H1 (cell line): ENCODE results near the gene G2E3. TPM values are rescaled to one million over a fixed set of nuclear protein-coding genes. Genes with fewer than 3 reads are reported as not detected.

ENCODE experiments used
- CTCF ChIA-PET: fragments of 300-600 bp; sonication (Branson Sonifier 250); formaldehyde crosslinking; loops from one replicate; lab custom pipeline; 2021; ENCODE audit not compliant: partially characterized antibody; lab: Charles Lee
- POLR2A ChIA-PET: fragments of 300-600 bp; sonication (Branson Sonifier 250); formaldehyde crosslinking; loops from one replicate; lab custom pipeline; 2021; ENCODE audit warnings: inconsistent platforms; ENCODE audit not compliant: partially characterized antibody; lab: Charles Lee
- DNase-seq, 2 experiments: peaks; one replicate each; pipeline versions ENCODE4 v3.0.0 to v3.0.0-alpha.2; 2010 to 2022; ENCODE audit warnings: low spot score in 2 of 2, low read depth in 1 of 2, mixed read lengths in 1 of 2
- FAIRE-seq: peaks from 2 replicates; lab custom pipeline; 2011; peaks lifted over from hg19 to GRCh38; lab: Jason Lieb, UNC
- H2AFZ ChIP-seq: 2 replicates; pipeline ENCODE4 v1.8.1; 2012; ENCODE audit warnings: low read length, inconsistent platforms
- H2AK5ac ChIP-seq: 2 replicates; pipeline ENCODE4 v1.6.1; 2013; ENCODE audit warnings: low read depth, low read length
- H2BK120ac ChIP-seq: replicated peaks from 2 replicates; pipeline ENCODE3; 2013; ENCODE audit warnings: low read depth, low read length, inconsistent platforms
- H2BK12ac ChIP-seq: 2 replicates; pipeline ENCODE4 v1.6.1; 2013; ENCODE audit warnings: low read depth, low read length
- H2BK15ac ChIP-seq: 2 replicates; pipeline ENCODE4 v1.6.1; 2013; ENCODE audit warnings: low read length
- H2BK20ac ChIP-seq: 2 replicates; pipeline ENCODE4 v1.6.1; 2013; ENCODE audit warnings: low read length
- H2BK5ac ChIP-seq: 2 replicates; pipeline ENCODE4 v1.6.1; 2013; ENCODE audit warnings: low read depth, low read length
- H3K14ac ChIP-seq: 2 replicates; pipeline ENCODE4 v1.6.1; 2013; ENCODE audit warnings: inconsistent platforms; ENCODE audit not compliant: insufficient read length
- H3K18ac ChIP-seq: 2 replicates; pipeline ENCODE4 v1.6.1; 2013; ENCODE audit warnings: low read length; ENCODE audit errors: extremely low read depth
- H3K23ac ChIP-seq: 2 replicates; pipeline ENCODE4 v1.6.1; 2013; ENCODE audit warnings: inconsistent platforms; ENCODE audit not compliant: insufficient read length
- H3K23me2 ChIP-seq: 2 replicates; pipeline ENCODE4 v1.6.1; 2013; ENCODE audit warnings: low read depth, low read length
- H3K27ac ChIP-seq: 2 replicates; pipeline ENCODE4 v1.6.1; 2011; ENCODE audit warnings: low read depth, low read length, inconsistent platforms
- H3K27me3 ChIP-seq, 4 experiments: replicated peaks in 1 of 4; 1 replicate in 1 of 4; 2 replicates in 3 of 4; pipeline versions ENCODE4 v1.6.1 to v1.8.1; 2011 to 2013; ENCODE audit warnings: low read length in 3 of 4, mild to moderate bottlenecking in 3 of 4, inconsistent platforms in 2 of 4, mixed read lengths in 2 of 4, moderate library complexity in 1 of 4; ENCODE audit not compliant: control insufficient read depth in 3 of 4, insufficient read depth in 3 of 4; ENCODE audit errors: extremely low read depth in 1 of 4
- H3K36me3 ChIP-seq, 4 experiments: 2 replicates each; pipeline versions ENCODE4 v1.6.1 to v1.8.1; 2011 to 2013; ENCODE audit warnings: mild to moderate bottlenecking in 4 of 4, low read length in 3 of 4, moderate library complexity in 2 of 4, control low read depth in 1 of 4, inconsistent platforms in 1 of 4; ENCODE audit not compliant: insufficient read depth in 4 of 4, control insufficient read depth in 2 of 4
- H3K4ac ChIP-seq: replicated peaks from 2 replicates; pipeline ENCODE3; 2013; ENCODE audit warnings: low read length, low read depth, mixed read lengths, inconsistent platforms; ENCODE audit not compliant: insufficient read length
- H3K4me1 ChIP-seq, 4 experiments: replicated peaks in 1 of 4; 1 replicate in 1 of 4; 2 replicates in 3 of 4; pipeline versions ENCODE4 v1.6.1 to v1.8.1; 2011 to 2013; ENCODE audit warnings: low read length in 3 of 4, inconsistent platforms in 2 of 4, mixed read lengths in 1 of 4; ENCODE audit not compliant: insufficient read depth in 4 of 4, control insufficient read depth in 3 of 4
- H3K4me2 ChIP-seq, 2 experiments: 2 replicates each; pipeline versions ENCODE4 v1.6.1 to v1.8.1; 2011 to 2013; ENCODE audit warnings: low read depth in 2 of 2, low read length in 2 of 2, control low read depth in 1 of 2, inconsistent platforms in 1 of 2, mild to moderate bottlenecking in 1 of 2; ENCODE audit not compliant: insufficient read depth in 1 of 2
- H3K4me3 ChIP-seq, 4 experiments: fragments of 200-600, 300-600 bp in 1 of 4; sonication (generic), shearing (Covaris generic), sonication (Bioruptor Twin) in 1 of 4; 2 replicates each; pipeline versions ENCODE4 v1.5.1 to v1.8.1; 2011 to 2016; ENCODE audit warnings: low read length in 4 of 4, low read depth in 3 of 4, control low read depth in 2 of 4, inconsistent platforms in 2 of 4, mild to moderate bottlenecking in 2 of 4, mixed read lengths in 1 of 4, moderate library complexity in 1 of 4; ENCODE audit not compliant: insufficient read depth in 2 of 4; ENCODE audit errors: extremely low read depth in 1 of 4
- H3K56ac ChIP-seq: replicated peaks from 2 replicates; pipeline ENCODE3; 2013; ENCODE audit warnings: low read depth, mild to moderate bottlenecking, mixed read lengths, low read length, inconsistent platforms; ENCODE audit not compliant: insufficient read length
- H3K79me1 ChIP-seq: 2 replicates; pipeline ENCODE4 v1.6.1; 2013; ENCODE audit warnings: low read depth, low read length, control low read depth
- H3K79me2 ChIP-seq, 2 experiments: 2 replicates each; pipeline versions ENCODE4 v1.6.1 to v1.8.1; 2012 to 2013; ENCODE audit warnings: low read length in 2 of 2, mild to moderate bottlenecking in 2 of 2, inconsistent platforms in 1 of 2; ENCODE audit not compliant: insufficient read depth in 2 of 2, control insufficient read depth in 1 of 2
- H3K9ac ChIP-seq, 4 experiments: replicated peaks in 1 of 4; 1 replicate in 1 of 4; 2 replicates in 3 of 4; pipeline versions ENCODE4 v1.6.1 to v1.8.1; 2011 to 2013; ENCODE audit warnings: low read depth in 3 of 4, low read length in 3 of 4, control low read depth in 2 of 4, mild to moderate bottlenecking in 2 of 4, moderate library complexity in 2 of 4, inconsistent platforms in 1 of 4; ENCODE audit errors: extremely low read depth in 1 of 4
- H3K9me3 ChIP-seq, 2 experiments: 2 replicates each; pipeline versions ENCODE4 v1.6.1 to v1.8.1; 2012 to 2013; ENCODE audit warnings: mild to moderate bottlenecking in 2 of 2, moderate library complexity in 2 of 2, control low read depth in 1 of 2, inconsistent platforms in 1 of 2, low read depth in 1 of 2, low read length in 1 of 2, mixed read lengths in 1 of 2; ENCODE audit not compliant: insufficient read depth in 2 of 2
- H4K20me1 ChIP-seq, 2 experiments: replicated peaks in 1 of 2; 2 replicates each; pipeline versions ENCODE3 to v1.8.1; 2011 to 2013; ENCODE audit warnings: inconsistent platforms in 2 of 2, low read length in 2 of 2, mild to moderate bottlenecking in 1 of 2; ENCODE audit not compliant: insufficient read depth in 2 of 2, control insufficient read depth in 1 of 2
- H4K5ac ChIP-seq: 2 replicates; pipeline ENCODE4 v1.6.1; 2013; ENCODE audit warnings: low read length, low read depth, mixed read lengths, inconsistent platforms; ENCODE audit not compliant: insufficient read length
- H4K8ac ChIP-seq: 2 replicates; pipeline ENCODE4 v1.8.0; 2013; ENCODE audit warnings: mild to moderate bottlenecking, moderate library complexity, low read length, inconsistent platforms; ENCODE audit not compliant: insufficient read depth; ENCODE audit errors: extremely low read depth
- H4K91ac ChIP-seq: replicated peaks from 2 replicates; pipeline ENCODE3; 2013; ENCODE audit warnings: low read length, mixed read lengths, inconsistent platforms; ENCODE audit not compliant: insufficient read length
- ASH2L ChIP-seq: fragments of 200-600, 300-600 bp; sonication (generic); IDR thresholded peaks from one replicate; pipeline ENCODE4 v1.7.1; 2017; ENCODE audit warnings: low read length
- BRCA1 ChIP-seq: IDR thresholded peaks from 2 replicates; pipeline ENCODE4 v1.6.1; 2012; ENCODE audit warnings: low read depth, low read length, improper control_type of control experiment
- CBX5 ChIP-seq: fragments of 300-800, 300-1000 bp; sonication (generic); IDR thresholded peaks from 2 replicates; pipeline ENCODE4 v1.7.1; 2016; ENCODE audit warnings: antibody characterized with exemption, low read length, low read depth
- CBX8 ChIP-seq: fragments of 300-800, 300-1000 bp; sonication (generic); IDR thresholded peaks from 2 replicates; pipeline ENCODE4 v1.7.1; 2016; ENCODE audit warnings: low read depth, low read length, borderline replicate concordance
- HDAC6 ChIP-seq: IDR thresholded peaks from one replicate; pipeline ENCODE4 v1.7.1; 2012; ENCODE audit warnings: low read depth, mild to moderate bottlenecking, inconsistent platforms, low read length, moderate library complexity
- JUND ChIP-seq: IDR thresholded peaks from 2 replicates; pipeline ENCODE4 v1.6.1; 2011; ENCODE audit warnings: mild to moderate bottlenecking, improper control_type of control experiment, low read length
- KDM5A ChIP-seq: fragments of 200-600 bp; IDR thresholded peaks from 2 replicates; pipeline ENCODE4 v1.7.1; 2012; ENCODE audit warnings: mild to moderate bottlenecking, low read length, inconsistent platforms, mixed read lengths
- NRF1 ChIP-seq: IDR thresholded peaks from 2 replicates; pipeline ENCODE4 v1.6.1; 2011; ENCODE audit warnings: mild to moderate bottlenecking, low read depth, low read length, improper control_type of control experiment
- RAD21 ChIP-seq, 2 experiments: IDR thresholded peaks in 1 of 2; conservative IDR thresholded peaks in 1 of 2; 2 replicates each; pipeline ENCODE4 v1.6.1; 2011; ENCODE audit warnings: low read depth in 2 of 2, low read length in 2 of 2, improper control_type of control experiment in 1 of 2, inconsistent platforms in 1 of 2, mild to moderate bottlenecking in 1 of 2, moderate library complexity in 1 of 2
- RFX5 ChIP-seq: IDR thresholded peaks from 2 replicates; pipeline ENCODE4 v1.6.1; 2011; ENCODE audit warnings: low read depth, low read length, improper control_type of control experiment, borderline replicate concordance
- RXRA ChIP-seq: IDR thresholded peaks from 2 replicates; pipeline ENCODE4 v1.6.1; 2011; ENCODE audit warnings: low read depth, mild to moderate bottlenecking, low read length, moderate library complexity; ENCODE audit not compliant: insufficient read depth
- SAP30 ChIP-seq: fragments of 300-600 bp; sonication (generic); IDR thresholded peaks from 2 replicates; pipeline ENCODE4 v1.7.1; 2012; ENCODE audit warnings: low read length, moderate library complexity, mild to moderate bottlenecking, inconsistent platforms; ENCODE audit not compliant: insufficient read depth, insufficient replicate concordance
- TAF1 ChIP-seq: IDR thresholded peaks from 2 replicates; pipeline ENCODE4 v1.6.1; 2011; ENCODE audit warnings: mild to moderate bottlenecking, low read depth, low read length
- TBP ChIP-seq: IDR thresholded peaks from 2 replicates; pipeline ENCODE4 v1.6.1; 2011; ENCODE audit warnings: low read depth, low read length, improper control_type of control experiment
- YY1 ChIP-seq: IDR thresholded peaks from 2 replicates; pipeline ENCODE4 v1.6.1; 2011; ENCODE audit warnings: low read depth, mild to moderate bottlenecking, low read length
- WGBS, 2 experiments: shearing (Covaris generic) in 1 of 2; methylation state at CpG; one replicate each; pipeline versions ENCODE4 v1.1.6 to v1.1.7; 2013 to 2015; ENCODE audit warnings: low lambda C conversion rate in 2 of 2, mixed read lengths in 2 of 2, inconsistent platforms in 1 of 2, low coverage in 1 of 2, missing lambda C conversion rate in 1 of 2; ENCODE audit not compliant: insufficient replicate concordance in 2 of 2, insufficient coverage in 1 of 2, insufficient read length in 1 of 2; ENCODE audit errors: extremely low coverage in 1 of 2, missing lambda C conversion rate in 1 of 2; 5-methylcytosine and 5-hydroxymethylcytosine counted together
- polyA plus RNA-seq, 7 experiments: library from polyadenylated mRNA; depleted of rRNA in 3 of 7; stranded (reverse) in 5 of 7; unstranded in 2 of 7; fragments of >200 nt in 5 of 7; fragments of 200-250 nt in 2 of 7; gene quantifications; 1 replicate in 5 of 7; 2 replicates in 1 of 7; 4 replicates in 1 of 7; pipeline versions ENCODE4 v1.2.1 to v1.2.3, GENCODE V29; 2011 to 2013; ENCODE audit warnings: missing spikeins in 2 of 7, mixed read lengths in 2 of 7
- total RNA-seq: library from RNA; stranded (reverse); fragmentation: NEBNext Ultra II Directional; extraction: Animal tissue kit (Norgen Biotek cat#: 25700); gene quantifications from 2 replicates; pipeline ENCODE4 v1.2.1, GENCODE V29; 2021

The G2E3 gene
- total and polyA plus RNA-seq, 2 of the 8 experiments (the other 6 are each of a cell fraction or from before 2014, with no cell fraction given) = 9.2 to 72.0 TPM

- Histone ChIP-seq H4K91ac (no peak overlapping the region), H2BK12ac (no peak overlapping the region), H2AFZ (no peak overlapping the region), H3K27ac (no peak overlapping the region), H3K4ac (no peak overlapping the region), H3K4me2 (no peak overlapping the region), H3K4me1 (peaks cover 0 to 2% (median 0%) of the 10 kb centered on the region in 4 experiments; a peak in 1 of 7 replicates), H4K20me1 (no peaks in the 10 kb centered on the region), H3K36me3 (peaks cover 0 to 20% (median 9%) of the 10 kb centered on the region in 4 experiments; a peak in 5 of 8 replicates), H3K4me3 (no peak overlapping the region), H4K5ac (no peak overlapping the region), H2BK120ac (no peak overlapping the region), H3K9me3 (no peaks in the 10 kb centered on the region), H2BK5ac (no peak overlapping the region), H2BK15ac (no peak overlapping the region), H3K18ac (no peak overlapping the region), H4K8ac (no peak overlapping the region), H3K27me3 (no peaks in the 10 kb centered on the region), H3K79me2 (peaks cover 7 to 29% of the 10 kb centered on the region in 2 experiments), H3K56ac (no peak overlapping the region), H3K23ac (no peak overlapping the region), H3K14ac (no peak overlapping the region), H2BK20ac (no peak overlapping the region), H2AK5ac (no peak overlapping the region), H3K9ac (no peak overlapping the region), H3K79me1 (peaks cover 3% of the 10 kb centered on the region; the same call in 1 of the 2 replicates), H3K23me2 (peaks cover 8% of the 10 kb centered on the region; the same call in 1 of the 2 replicates)
- CTCF ChIA-PET = interaction anchor here (1.0 kb wide), 1 partner anchor 10 kb away, joined by 3 read pairs; no protein-coding TSS in a partner anchor
- FAIRE-seq (no peak), DNase-seq (no peak)
- 90% methylated on average over 1 of the region's 1 CpG; no CpG with 5 or more reads in 1 of the 2 experiments for WGBS, 2 experiments
- POLR2A ChIA-PET = interaction anchor here (0.6 kb wide), 1 partner anchor 9 kb away, joined by 3 read pairs; no protein-coding TSS in a partner anchor
- TF ChIP-seq RFX5 (no peak), SAP30 (no peak), HDAC6 (no peak), KDM5A (no peak), TBP (no peak), NRF1 (no peak), ASH2L (no peak), JUND (no peak), RAD21 (IDR thresholded peaks at IDR 0.05 in 1 of 2, conservative IDR thresholded peaks at IDR 0.05 in 1 of 2; ENCODE audit: low read depth in 2 of 2, low read length in 2 of 2) (no peak), BRCA1 (no peak), YY1 (no peak), CBX5 (no peak), RXRA (no peak), TAF1 (no peak), CBX8 (no peak)
Observed at GRCh38 chr14:30620178-30620577, 61.2 kb downstream of the G2E3 start.
